Right cardiac atrium (tissue), 5 donors: ENCODE results near the gene SDK2. TPM values are rescaled to one million over a fixed set of nuclear protein-coding genes. Genes with fewer than 3 reads are reported as not detected.
A peak's percentile ranks its signal among the peaks of the same experiment; 100 is the strongest.

Experiments used
- ATAC-seq, 2 donors: fragments of 200-7000 bp; cut with Tn5 transposase; one replicate each; pipeline versions ENCODE4 v1.8.0 to v1.9.1; 2020; ENCODE audit warnings: moderate library complexity in 2 of 2, mild to moderate bottlenecking in 1 of 2
- DNase-seq, 3 donors: peaks; one replicate each; pipeline ENCODE4 v3.0.0-alpha.2; 2020
- H3K27ac ChIP-seq: one replicate; pipeline ENCODE4 v1.5.1; 2013; ENCODE audit warnings: mild to moderate bottlenecking, low read length, control low read depth, moderate library complexity
- H3K27me3 ChIP-seq: one replicate; pipeline ENCODE4 v1.6.1; 2013; ENCODE audit not compliant: control insufficient read depth, insufficient read depth
- H3K4me1 ChIP-seq: one replicate; pipeline ENCODE4 v1.6.1; 2013; ENCODE audit warnings: low read length; ENCODE audit not compliant: control insufficient read depth, insufficient read depth
- H3K4me3 ChIP-seq: one replicate; pipeline ENCODE4 v1.5.1; 2013; ENCODE audit warnings: low read length, control low read depth
- H3K9me3 ChIP-seq: one replicate; pipeline ENCODE4 v1.6.1; 2013; ENCODE audit warnings: low read length; ENCODE audit not compliant: control insufficient read depth
- WGBS: extraction: QIAGEN DNeasy Blood & Tissue Kit; methylation state at CpG from one replicate; pipeline ENCODE4 v1.1.7; 2013; 5-methylcytosine and 5-hydroxymethylcytosine counted together
- intact Hi-C, 4 donors: fragments of 100-400 bp; cut with DNase I; formaldehyde crosslinking; loops; one replicate each; pipeline versions ENCODE4 v1.11.0 to v1.14.0; 2022 to 2023
- polyA plus RNA-seq: library from polyadenylated mRNA; stranded (reverse); fragments of 200-250 nt; gene quantifications from one replicate; pipeline ENCODE4 v1.2.3, GENCODE V29; 2013
- total RNA-seq, 4 donors: library from RNA; stranded (reverse); fragmentation: NEBNext Ultra II Directional; extraction: Animal tissue kit (Norgen Biotek cat#: 25700); gene quantifications; one replicate each; pipeline ENCODE4 v1.2.1, GENCODE V29; 2021
- donor health status: healthy with polysubstance abuse.
- donor health status: DM: no; HTN: yes; CAD: no.
- donor health status: DM: no; HTN: no; CAD: no.
- donor health status: DM: no; HTN: yes; CAD: no; lungs with severe emphysema.
- donor health status: DM: yes; HTN: yes; CAD: no.

SDK2 gene
- total and polyA plus RNA-seq, 5 donors, result 0.77 to 4.4 (median 2.0) TPM

DNA sequence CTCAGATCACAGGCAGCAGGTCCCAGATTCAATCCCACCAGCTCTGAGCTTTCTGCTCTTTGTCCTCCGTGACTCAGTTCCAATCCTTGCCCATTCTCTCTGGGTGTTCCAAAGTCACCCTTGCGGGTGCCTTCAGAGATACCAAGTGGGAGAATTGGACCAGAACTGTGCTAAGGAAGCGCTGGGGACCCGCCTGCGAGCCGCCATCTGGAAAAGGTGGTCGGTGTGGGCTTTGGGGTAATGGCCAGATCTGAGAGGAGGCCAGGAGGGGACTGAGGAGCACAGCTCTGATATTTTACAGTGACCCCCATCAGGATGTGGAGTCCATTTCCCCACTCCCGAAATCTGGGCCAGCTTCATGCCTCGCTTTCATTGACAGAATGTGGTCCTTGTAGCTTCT is 152.6 kb downstream of the SDK2 start:
- intact Hi-C loops, result no loop called here
- Histone ChIP-seq H3K4me3 (no peak overlapping the region), H3K4me1 (no peaks in the 10 kb centered on the region), H3K27me3 (no peaks in the 10 kb centered on the region), H3K9me3 (no peaks in the 10 kb centered on the region), H3K27ac (no peak overlapping the region)
- no peak for DNase-seq
- no peak for ATAC-seq
- 91% methylated on average over 9 of the region's 9 CpGs for WGBS

DNA sequence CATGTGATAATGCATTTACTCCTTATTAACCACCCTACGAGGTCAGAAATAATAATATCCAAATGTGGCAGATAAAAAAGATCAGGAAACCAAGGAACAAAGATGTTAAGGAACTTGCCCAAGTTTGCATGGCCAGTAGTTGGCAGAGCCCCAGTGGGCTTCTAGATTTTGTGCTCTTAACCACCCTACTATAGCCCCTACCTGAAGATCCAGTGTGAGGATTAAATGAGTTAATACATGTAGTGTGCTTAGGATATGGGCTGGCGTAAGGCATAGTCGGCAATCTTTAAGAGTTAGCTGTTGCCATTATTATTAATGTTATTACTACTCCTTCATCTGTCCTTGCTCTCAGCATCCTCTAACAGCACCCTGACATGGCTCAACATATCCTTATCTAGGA is 153.4 kb downstream of the SDK2 start:
- no peaks in the 10 kb centered on the region for H3K4me1 ChIP-seq
- H3K4me3 ChIP-seq, result no peak overlapping the region
- no peak for DNase-seq
- intact Hi-C loops, result no loop called here
- no peaks in the 10 kb centered on the region for H3K9me3 ChIP-seq
- 82% methylated on average over 3 of the region's 3 CpGs for WGBS
- H3K27ac ChIP-seq, result no peak overlapping the region
- H3K27me3 ChIP-seq, result no peaks in the 10 kb centered on the region
- no peak for ATAC-seq

DNA sequence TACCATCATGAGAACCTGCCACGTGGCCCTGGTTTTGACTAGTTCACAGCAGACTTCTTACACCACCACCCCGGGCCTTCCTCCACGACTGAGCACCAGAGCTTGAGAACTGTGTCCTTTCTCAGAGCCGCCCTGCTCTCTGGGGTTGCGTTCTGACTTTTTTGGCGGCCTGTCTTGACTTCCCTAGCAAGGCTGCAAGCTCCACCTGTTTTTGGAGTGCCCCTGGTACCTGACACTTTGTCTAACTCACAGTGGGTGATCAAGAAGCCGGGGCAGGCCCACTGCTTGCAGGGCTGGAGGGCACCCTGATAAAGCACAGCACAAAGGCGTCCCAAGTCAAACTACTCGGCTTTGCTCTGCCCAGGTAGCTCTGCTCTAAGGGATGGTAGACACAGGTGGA is 154.3 kb downstream of the SDK2 start:
- intact Hi-C loops, result no loop called here

DNA sequence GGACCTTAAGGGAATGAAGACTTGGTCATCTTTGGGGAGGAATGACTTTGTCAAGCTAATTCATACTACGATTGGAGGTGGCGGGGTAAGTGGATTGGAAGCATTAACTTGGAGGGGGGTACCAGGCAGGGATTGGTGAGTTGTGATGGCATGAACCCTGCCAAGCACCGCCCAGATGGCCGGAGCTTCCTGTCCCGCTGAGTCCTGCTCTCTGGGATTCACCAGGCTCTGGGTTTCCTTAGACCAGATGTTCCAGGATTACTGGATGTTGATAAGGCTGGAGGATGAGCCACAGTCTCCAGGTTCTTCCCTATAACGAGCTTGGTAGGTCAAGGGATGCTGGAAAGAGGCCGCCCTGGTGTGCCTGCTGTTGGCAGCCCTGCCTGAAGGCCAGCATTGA is 154.9 kb downstream of the SDK2 start:
- Histone ChIP-seq H3K4me1 (no peaks in the 10 kb centered on the region), H3K27me3 (no peaks in the 10 kb centered on the region), H3K27ac (no peak overlapping the region), H3K9me3 (no peaks in the 10 kb centered on the region), H3K4me3 (no peak overlapping the region)
- intact Hi-C loops, result no loop called here
- WGBS, result 81% methylated on average over 7 of the region's 7 CpGs
- ATAC-seq (no peak), DNase-seq (no peak)

More for the DNA sequence above, 154.3 kb downstream of the SDK2 start:
- Histone ChIP-seq H3K27me3 (no peaks in the 10 kb centered on the region), H3K27ac (no peak overlapping the region), H3K4me3 (no peak overlapping the region), H3K9me3 (no peaks in the 10 kb centered on the region), H3K4me1 (no peaks in the 10 kb centered on the region)
- DNase-seq (no peak), ATAC-seq (no peak)
- WGBS, result 90% methylated on average over 9 of the region's 9 CpGs

DNA sequence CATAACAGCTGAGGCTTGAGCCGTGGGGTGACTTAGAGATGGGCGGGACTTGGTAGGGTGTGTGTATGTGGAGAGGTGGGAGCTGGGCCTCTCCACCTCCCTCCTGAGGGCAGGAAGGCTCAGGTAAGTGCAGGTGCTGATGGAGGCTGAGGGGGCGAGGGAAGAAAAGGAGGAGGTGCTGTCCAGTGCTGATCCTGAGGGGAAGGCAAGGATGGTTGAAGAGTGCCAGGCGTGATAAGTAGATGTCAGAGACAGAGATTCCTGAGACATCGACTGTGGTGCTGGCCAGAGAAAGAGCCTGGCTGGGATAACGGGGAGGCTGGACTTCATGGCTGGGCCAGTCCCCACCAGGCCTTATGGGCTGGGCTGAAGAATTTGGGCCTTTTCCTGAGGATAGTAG is 159.1 kb downstream of the SDK2 start:
- ATAC-seq (no peak), DNase-seq (no peak)
- WGBS, result 80% methylated on average over 6 of the region's 6 CpGs
- no peaks in the 10 kb centered on the region for H3K27me3 ChIP-seq
- H3K4me1 ChIP-seq, result no peaks in the 10 kb centered on the region
- no peak overlapping the region for H3K4me3 ChIP-seq
- H3K9me3 ChIP-seq, result no peaks in the 10 kb centered on the region
- no peak overlapping the region for H3K27ac ChIP-seq
- intact Hi-C loops, result no loop called here

DNA sequence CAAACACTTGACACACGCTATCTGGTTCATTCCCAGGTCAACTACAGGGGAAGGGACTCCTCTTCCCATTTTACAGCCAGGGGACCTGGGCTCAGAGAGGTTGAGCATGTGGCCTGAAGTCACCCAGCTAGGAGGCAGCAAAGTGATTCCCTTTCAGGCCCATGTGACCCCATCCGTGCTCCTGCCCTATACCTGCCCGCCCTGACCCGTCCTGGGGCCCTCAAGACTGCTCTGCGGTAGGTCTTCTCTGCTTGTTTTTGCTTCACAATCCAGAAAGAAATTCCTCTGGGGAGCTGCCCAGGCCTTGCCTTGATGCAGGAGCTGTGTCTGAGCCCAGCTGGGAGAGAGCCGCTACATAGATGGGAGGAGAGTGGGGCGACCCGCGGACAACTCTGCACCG is 161.4 kb downstream of the SDK2 start:
- H3K27ac ChIP-seq, result no peak overlapping the region

DNA sequence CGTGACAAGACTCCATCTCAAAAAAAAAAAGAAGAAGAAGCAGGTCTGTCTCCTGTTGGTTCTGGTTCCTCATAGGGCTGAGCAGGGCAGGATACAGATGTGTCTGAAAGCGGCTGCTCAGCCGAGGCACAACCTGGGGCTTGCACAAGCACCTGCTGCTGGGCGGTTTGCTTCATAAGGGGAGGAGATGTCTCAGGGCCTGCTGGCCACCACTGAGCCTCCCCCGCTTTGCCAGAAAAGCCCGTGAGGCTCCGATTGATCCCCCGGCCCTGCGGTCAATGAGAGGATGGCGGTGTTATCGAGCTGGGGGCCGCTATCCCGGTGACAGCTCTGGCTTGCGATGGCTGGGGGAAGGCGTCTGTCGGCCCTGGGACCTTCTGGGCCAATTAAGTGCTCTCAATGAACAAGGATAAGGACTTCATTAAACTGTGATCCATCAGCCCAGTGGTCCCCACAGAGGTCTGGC is 162.0 kb downstream of the SDK2 start:
- DNase-seq, result no peak
- no peaks in the 10 kb centered on the region for H3K9me3 ChIP-seq
- H3K4me3 ChIP-seq, result no peak overlapping the region
- H3K4me1 ChIP-seq, result no peaks in the 10 kb centered on the region
- H3K27ac ChIP-seq, result no peak overlapping the region
- no peaks in the 10 kb centered on the region for H3K27me3 ChIP-seq
- ATAC-seq, result no peak
- intact Hi-C loops, result no loop called here
- WGBS, result 74% methylated on average over 16 of the region's 16 CpGs

More for the DNA sequence above, 161.4 kb downstream of the SDK2 start:
- WGBS, result 90% methylated on average over 10 of the region's 10 CpGs
- Histone ChIP-seq H3K9me3 (no peaks in the 10 kb centered on the region), H3K27me3 (no peaks in the 10 kb centered on the region), H3K4me3 (no peak overlapping the region), H3K4me1 (no peaks in the 10 kb centered on the region)
- no peak for ATAC-seq
- DNase-seq, result no peak
- intact Hi-C loops, result no loop called here

DNA sequence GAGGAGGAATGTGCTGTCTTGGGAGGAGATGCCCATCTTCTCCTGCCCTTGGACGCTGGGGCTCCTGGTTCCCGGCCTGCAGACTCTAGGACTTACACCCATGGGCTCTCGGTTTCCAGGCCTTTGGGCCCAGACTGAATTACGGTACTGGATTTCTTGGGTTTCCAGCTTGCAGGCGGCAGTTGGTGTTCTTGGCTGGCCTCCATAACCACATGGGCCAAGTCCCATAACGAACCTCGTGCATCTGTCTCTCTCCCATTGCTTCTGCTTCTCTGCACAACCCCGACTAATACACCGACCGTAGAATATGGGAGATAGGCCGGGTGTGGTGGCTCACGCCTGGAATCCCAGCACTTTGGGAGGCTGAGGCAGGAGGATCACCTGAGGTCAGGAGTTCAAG is 162.6 kb downstream of the SDK2 start:
- intact Hi-C loops, result no loop called here

DNA sequence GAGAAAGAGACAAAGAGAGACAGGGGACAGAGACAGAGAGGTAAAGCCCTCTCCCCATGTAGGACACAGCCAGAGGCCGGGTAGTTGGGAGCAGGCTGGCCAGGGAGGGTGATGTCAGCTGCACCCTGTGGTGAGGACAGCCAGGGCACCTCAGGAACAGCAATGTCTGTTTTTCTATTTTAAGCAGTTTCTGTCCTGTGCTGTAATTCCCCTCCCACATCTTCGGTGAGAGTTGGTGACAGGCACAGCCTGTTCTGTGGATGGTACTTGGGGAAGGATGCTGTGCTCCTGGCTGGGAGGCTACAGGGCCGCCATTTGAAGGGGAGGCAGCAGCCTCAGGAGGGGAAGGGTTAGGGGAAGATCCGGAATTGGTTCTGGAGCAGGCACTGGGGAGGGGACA is 163.5 kb downstream of the SDK2 start:
- ATAC-seq (peak; percentile 80 to 85), DNase-seq (peak; percentile 39 to 76 (median 74))
- intact Hi-C loops, result no loop called here
- Histone ChIP-seq H3K27ac (peak overlapping the region; percentile 20), H3K27me3 (no peaks in the 10 kb centered on the region), H3K4me1 (no peaks in the 10 kb centered on the region), H3K4me3 (no peak overlapping the region), H3K9me3 (no peaks in the 10 kb centered on the region)
- WGBS, result 34% methylated on average over 4 of the region's 4 CpGs

More for the DNA sequence above, 162.6 kb downstream of the SDK2 start:
- Histone ChIP-seq H3K27ac (no peak overlapping the region), H3K4me3 (no peak overlapping the region), H3K27me3 (no peaks in the 10 kb centered on the region), H3K4me1 (no peaks in the 10 kb centered on the region), H3K9me3 (no peaks in the 10 kb centered on the region)
- ATAC-seq (no peak), DNase-seq (no peak)
- 72% methylated on average over 12 of the region's 12 CpGs for WGBS

DNA sequence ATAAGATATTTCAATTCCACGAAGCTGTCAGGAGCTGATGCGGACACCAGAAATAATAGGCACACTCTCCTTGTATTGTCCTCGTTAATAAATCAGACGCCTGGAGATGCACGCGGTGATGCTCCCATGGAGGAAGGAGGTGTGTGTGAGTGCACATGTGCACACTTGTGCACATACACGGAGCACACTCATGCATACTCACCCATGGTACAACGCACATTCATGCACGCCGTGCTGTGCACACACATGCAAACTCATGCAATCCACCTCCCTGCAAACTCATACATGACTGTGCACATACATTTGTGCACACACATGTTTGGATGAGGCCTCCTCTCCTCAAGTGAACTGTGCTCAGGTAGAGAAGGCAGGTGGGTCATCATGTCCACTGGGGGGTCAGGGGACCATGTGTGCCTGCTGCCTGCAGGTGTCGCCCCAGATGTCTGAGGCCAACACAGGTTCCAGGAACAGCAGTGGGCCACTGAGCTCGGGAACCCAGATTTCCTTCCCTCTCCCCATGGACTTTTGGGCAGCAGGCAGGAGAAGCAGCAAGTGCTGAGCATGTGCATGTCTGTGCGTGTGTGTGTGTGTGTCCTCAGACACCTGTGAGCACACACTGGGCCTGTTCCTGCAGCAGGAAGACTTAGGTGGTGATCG is 165.3 kb downstream of the SDK2 start:
- intact Hi-C loops, result no loop called here
- ATAC-seq (no peak), DNase-seq (no peak)
- WGBS, result 86% methylated on average over 14 of the region's 14 CpGs
- Histone ChIP-seq H3K9me3 (no peaks in the 10 kb centered on the region), H3K27me3 (no peaks in the 10 kb centered on the region), H3K27ac (no peak overlapping the region), H3K4me3 (no peak overlapping the region), H3K4me1 (no peaks in the 10 kb centered on the region)

DNA sequence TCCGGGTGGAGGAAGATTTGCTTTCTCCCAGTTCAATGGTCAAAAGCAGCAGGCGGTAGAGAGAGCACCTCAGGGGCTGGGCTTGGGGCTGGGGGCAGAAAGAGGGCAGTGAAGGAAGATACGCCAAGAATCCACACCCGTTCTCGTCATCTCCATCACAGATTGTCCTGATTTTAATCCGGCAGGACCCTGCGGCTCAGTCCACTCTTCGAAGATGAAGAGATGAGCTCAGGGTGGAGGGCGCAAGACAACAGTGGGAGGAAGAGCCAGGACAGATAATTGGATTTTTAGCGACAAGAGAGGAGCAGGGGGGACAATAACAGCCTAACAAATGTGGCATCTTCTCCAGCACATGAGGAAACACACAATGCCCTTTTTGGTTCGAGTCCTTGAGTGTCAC is 165.9 kb downstream of the SDK2 start:
- no peak for ATAC-seq
- Histone ChIP-seq H3K4me3 (no peak overlapping the region), H3K4me1 (no peaks in the 10 kb centered on the region), H3K9me3 (no peaks in the 10 kb centered on the region), H3K27ac (no peak overlapping the region), H3K27me3 (no peaks in the 10 kb centered on the region)
- WGBS, result 75% methylated on average over 11 of the region's 11 CpGs
- DNase-seq, result no peak
- intact Hi-C loops, result no loop called here

DNA sequence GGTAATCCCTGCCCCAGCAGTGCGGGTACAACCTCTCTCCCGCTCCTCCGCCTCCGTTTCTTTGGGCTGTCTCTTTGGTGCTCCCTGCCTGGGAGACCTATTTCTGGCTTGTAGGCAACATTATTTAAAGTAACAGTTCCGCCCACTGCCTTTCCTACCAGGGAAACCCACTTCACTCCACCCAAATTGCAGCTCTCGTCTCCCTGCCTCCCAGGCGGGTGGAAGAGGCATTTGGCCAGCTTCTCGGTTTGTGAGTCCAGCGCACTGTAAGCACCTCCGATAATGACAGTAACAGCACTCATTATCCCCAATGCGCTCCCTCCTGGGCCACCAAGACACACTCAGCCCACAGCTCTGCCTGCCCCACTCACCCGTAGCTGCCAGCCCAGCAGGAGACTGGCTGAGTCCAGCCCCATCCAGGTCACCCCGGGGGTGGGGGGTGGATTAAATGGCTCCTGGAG is 167.3 kb downstream of the SDK2 start:
- Histone ChIP-seq H3K4me3 (no peak overlapping the region), H3K9me3 (no peaks in the 10 kb centered on the region), H3K27ac (peak overlapping the region; percentile 7), H3K27me3 (no peaks in the 10 kb centered on the region), H3K4me1 (no peaks in the 10 kb centered on the region)
- ATAC-seq, result peak; percentile 60 to 71
- intact Hi-C loops, result no loop called here
- DNase-seq, result peak; percentile 49 to 72 (median 62)
- 45% methylated on average over 13 of the region's 13 CpGs for WGBS
